Stimulated activated CD8-positive, alpha-beta memory T cell treated with anti-CD3 and anti-CD28 coated beads, Interleukin-4, amount 100 ng/mL, for 1 hour (primary cell): ENCODE measurements around the gene BAIAP3.

Source experiments
- DNase-seq, 2 donors: peaks; one replicate each; pipeline ENCODE4 v3.0.0-alpha.2; 2020; ENCODE audit warnings: low read depth in 2 of 2, low spot score in 1 of 2

Gene BAIAP3

GRCh38 chr16:1387331-1387730 is 53.9 kb downstream of the BAIAP3 start:
- DNase-seq, result no peak

GRCh38 chr16:1389762-1390161 is 56.3 kb downstream of the BAIAP3 start:
- DNase-seq, result no peak

GRCh38 chr16:1390239-1390779 is 56.9 kb downstream of the BAIAP3 start:
- DNase-seq, result no peak

- no peak for DNase-seq
These were observed 59.4 kb downstream of the BAIAP3 start for GRCh38 chr16:1392826-1393225.

- DNase-seq, result no peak
These were observed 60.2 kb downstream of the BAIAP3 start for GRCh38 chr16:1393613-1394176.

- DNase-seq, result no peak
These were observed 61.0 kb downstream of the BAIAP3 start for GRCh38 chr16:1394367-1394951.

- DNase-seq, result no peak
These were observed 62.1 kb downstream of the BAIAP3 start for GRCh38 chr16:1395444-1396031.

GRCh38 chr16:1397779-1398178 is 64.3 kb downstream of the BAIAP3 start:
- no peak for DNase-seq

GRCh38 chr16:1398351-1398750 is 64.9 kb downstream of the BAIAP3 start:
- DNase-seq, result no peak
